Erythroblast (primary cell): ENCODE measurements around the gene ADIPOR2.

Experiments
- GATA1 ChIP-seq: IDR thresholded peaks from 2 replicates; pipeline ENCODE4 v1.6.1; 2011; ENCODE audit warnings: low read depth, mild to moderate bottlenecking, control low read depth, low read length, moderate library complexity
- POLR2A ChIP-seq: IDR thresholded peaks from 2 replicates; pipeline ENCODE4 v1.6.1; 2011; ENCODE audit warnings: mild to moderate bottlenecking, low read length

DNA sequence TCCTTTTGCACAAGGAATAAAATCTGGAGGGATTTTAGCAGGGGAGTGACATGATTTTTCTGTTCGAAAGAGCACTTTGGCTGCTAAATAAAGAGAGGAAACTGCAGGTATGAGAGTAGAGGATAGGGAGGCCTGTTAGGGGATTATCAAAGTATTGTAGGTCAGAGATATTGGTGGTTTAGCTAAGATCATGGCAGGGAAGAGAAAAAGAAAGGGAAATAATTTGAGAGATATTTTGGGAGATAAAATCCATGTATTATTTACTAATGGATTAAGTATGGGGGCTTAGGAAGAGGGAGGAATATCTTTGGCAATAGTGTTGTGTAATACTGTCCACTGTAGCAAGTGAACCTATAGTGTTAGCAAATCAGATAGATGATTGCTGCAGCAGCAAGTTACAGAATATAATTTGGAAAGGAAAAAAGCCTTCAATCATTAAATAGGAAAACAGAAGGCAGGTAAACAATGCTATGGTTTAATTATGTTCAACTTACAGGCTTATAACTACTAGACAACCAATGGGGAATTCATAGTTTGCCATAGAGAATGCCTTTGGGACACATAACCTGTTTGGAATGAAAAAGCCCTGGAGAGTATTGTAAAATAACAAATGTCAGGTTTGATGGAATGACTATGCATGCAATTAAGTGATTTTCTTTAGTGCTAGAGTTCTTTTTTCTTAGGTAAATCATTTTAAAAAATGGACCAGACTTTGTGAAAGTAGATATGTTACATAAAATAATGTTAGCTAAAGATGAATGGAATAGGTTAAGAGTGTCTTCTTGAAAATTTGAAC, 50.5 kb downstream of the ADIPOR2 start:
- TF ChIP-seq POLR2A (no peak), GATA1 (no peak)
